Spleen (tissue), 11 donors: ENCODE measurements around the gene GNAO1. TPM values are rescaled to one million over a fixed set of nuclear protein-coding genes. Genes with fewer than 3 reads are reported as not detected.

Experiments used
- DNase-seq: peaks from one replicate; pipeline ENCODE4 v3.0.0-alpha.2; 2020
- H3K27ac ChIP-seq, 8 donors: fragments of 200-600 bp; sonication (generic) in 7 of 8; 1 replicate in 4 of 8; 2 replicates in 4 of 8; pipeline versions ENCODE4 v1.5.0 to v1.8.0; 2016 to 2021; ENCODE audit warnings: inconsistent platforms in 4 of 8, mild to moderate bottlenecking in 4 of 8, moderate library complexity in 1 of 8
- H3K27me3 ChIP-seq, 7 donors: fragments of 200-600 bp; sonication (generic) in 6 of 7; replicated peaks in 1 of 7; 1 replicate in 4 of 7; 2 replicates in 3 of 7; pipeline versions ENCODE4 v1.5.0 to v1.8.0; 2016 to 2021; ENCODE audit warnings: inconsistent platforms in 3 of 7, mild to moderate bottlenecking in 1 of 7
- H3K36me3 ChIP-seq, 6 donors: fragments of 200-600 bp; sonication (generic) in 5 of 6; 1 replicate in 4 of 6; 2 replicates in 2 of 6; pipeline versions ENCODE4 v1.5.0 to v1.8.0; 2016 to 2021; ENCODE audit warnings: inconsistent platforms in 2 of 6
- H3K4me1 ChIP-seq, 6 donors: fragments of 200-600 bp; sonication (generic) in 5 of 6; 1 replicate in 3 of 6; 2 replicates in 3 of 6; pipeline versions ENCODE4 v1.5.0 to v1.8.0; 2016 to 2021; ENCODE audit warnings: inconsistent platforms in 3 of 6
- H3K4me3 ChIP-seq, 8 donors: fragments of 200-600 bp; sonication (generic) in 7 of 8; 1 replicate in 4 of 8; 2 replicates in 4 of 8; pipeline versions ENCODE4 v1.5.0 to v1.8.0; 2016 to 2021; ENCODE audit warnings: inconsistent platforms in 4 of 8, mild to moderate bottlenecking in 4 of 8, moderate library complexity in 2 of 8
- H3K9me3 ChIP-seq, 8 donors: fragments of 200-600 bp; sonication (generic) in 7 of 8; 1 replicate in 4 of 8; 2 replicates in 4 of 8; pipeline versions ENCODE4 v1.5.0 to v1.8.0; 2016 to 2021; ENCODE audit warnings: inconsistent platforms in 4 of 8
- POLR2A ChIP-seq, 3 donors: fragments of 450-650 bp; IDR thresholded peaks; one replicate each; pipeline ENCODE4 v1.5.1; 2017; ENCODE audit warnings: antibody characterized with exemption in 3 of 3, mild to moderate bottlenecking in 1 of 3
- POLR2AphosphoS5 ChIP-seq, 3 donors: sonication (generic); formaldehyde crosslinking; IDR thresholded peaks; one replicate each; pipeline ENCODE4 v1.5.1; 2017; ENCODE audit warnings: antibody characterized with exemption in 3 of 3
- WGBS, 5 donors: extraction: QIAGEN DNeasy Blood & Tissue Kit in 3 of 5; methylation state at CpG; one replicate each; pipeline versions ENCODE4 v1.1.5 to v1.1.7; 2013 to 2018; 5-methylcytosine and 5-hydroxymethylcytosine counted together
- intact Hi-C: fragments of 100-400 bp; cut with DNase I; formaldehyde crosslinking; loops from one replicate; pipeline ENCODE4 v1.15.0; 2023; ENCODE audit warnings: low total_unique reads
- polyA plus RNA-seq, 3 donors: library from polyadenylated mRNA; stranded (reverse); fragments of 200-250 nt; gene quantifications; one replicate each; pipeline ENCODE4 v1.2.1, GENCODE V29; 2013
- total RNA-seq, 7 donors: library from RNA; depleted of rRNA in 3 of 7; stranded (reverse); fragments of >200 nt in 3 of 7; fragmentation: NEBNext Ultra II Directional in 4 of 7; extraction: Animal tissue kit (Norgen Biotek cat#: 25700) in 4 of 7; gene quantifications; one replicate each; pipeline versions ENCODE4 v1.1.0 to v1.2.1, GENCODE V29; 2016 to 2021
- TF ChIP-seq, protein P1 (sequence below), 11 experiments: fragments of 200-600 bp in 7 of 11; fragments of 450-650 bp in 4 of 11; sonication (generic) in 4 of 11; IDR thresholded peaks in 8 of 11; conservative IDR thresholded peaks in 3 of 11; 1 replicate in 7 of 11; 2 replicates in 4 of 11; pipeline versions ENCODE4 v1.4.0 to v1.8.0; 2016 to 2021; ENCODE audit warnings: antibody characterized with exemption in 11 of 11, inconsistent platforms in 4 of 11, mild to moderate bottlenecking in 1 of 11
- donor health status: healthy with polysubstance abuse.
- donor health status: DM: no; HTN: no; CAD: no; lungs with moderate emphysema.
- donor health status: DM: no; HTN: no; CAD: no.
- donor health status: Bipolar disorder and iron deficiency.
- donor health status: healthy.
- donor health status: DM: no; HTN: no; CAD: no.
- donor health status: DM: yes; HTN: yes; CAD: no.

The GNAO1 gene
- total and polyA plus RNA-seq, 10 donors: 0.32 to 7.9 (median 4.7) TPM

DNA sequence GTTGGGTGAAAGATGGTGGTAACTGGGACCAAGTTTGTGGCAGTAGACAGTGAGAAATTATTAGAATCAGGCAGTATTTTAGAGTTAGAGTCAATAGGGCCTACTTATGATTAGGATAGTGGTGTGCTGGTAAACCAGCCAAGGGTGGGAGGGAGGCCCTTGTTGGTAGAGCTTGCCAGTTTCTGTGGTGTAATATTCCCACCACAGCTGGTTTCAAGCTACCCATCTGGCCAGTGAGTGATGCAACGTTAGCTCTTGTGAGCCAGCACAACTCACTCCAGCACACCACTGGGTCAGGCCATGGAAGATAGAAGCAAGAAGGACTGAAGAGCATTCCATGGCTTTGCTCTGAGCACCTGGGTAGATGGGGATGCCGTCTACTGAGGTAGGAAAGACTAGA lies 34.9 kb downstream of the GNAO1 start:
- 61 to 86% (median 71%) methylated on average over 2 of the region's 2 CpGs for WGBS, 5 donors
- TF ChIP-seq POLR2AphosphoS5 (IDR thresholded peaks at IDR 0.05) (no peak), POLR2A (IDR thresholded peaks at IDR 0.05) (no peak)
- TF ChIP-seq, protein P1, sequence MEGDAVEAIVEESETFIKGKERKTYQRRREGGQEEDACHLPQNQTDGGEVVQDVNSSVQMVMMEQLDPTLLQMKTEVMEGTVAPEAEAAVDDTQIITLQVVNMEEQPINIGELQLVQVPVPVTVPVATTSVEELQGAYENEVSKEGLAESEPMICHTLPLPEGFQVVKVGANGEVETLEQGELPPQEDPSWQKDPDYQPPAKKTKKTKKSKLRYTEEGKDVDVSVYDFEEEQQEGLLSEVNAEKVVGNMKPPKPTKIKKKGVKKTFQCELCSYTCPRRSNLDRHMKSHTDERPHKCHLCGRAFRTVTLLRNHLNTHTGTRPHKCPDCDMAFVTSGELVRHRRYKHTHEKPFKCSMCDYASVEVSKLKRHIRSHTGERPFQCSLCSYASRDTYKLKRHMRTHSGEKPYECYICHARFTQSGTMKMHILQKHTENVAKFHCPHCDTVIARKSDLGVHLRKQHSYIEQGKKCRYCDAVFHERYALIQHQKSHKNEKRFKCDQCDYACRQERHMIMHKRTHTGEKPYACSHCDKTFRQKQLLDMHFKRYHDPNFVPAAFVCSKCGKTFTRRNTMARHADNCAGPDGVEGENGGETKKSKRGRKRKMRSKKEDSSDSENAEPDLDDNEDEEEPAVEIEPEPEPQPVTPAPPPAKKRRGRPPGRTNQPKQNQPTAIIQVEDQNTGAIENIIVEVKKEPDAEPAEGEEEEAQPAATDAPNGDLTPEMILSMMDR (IDR thresholded peaks at IDR 0.05 in 8 of 11, conservative IDR thresholded peaks at IDR 0.05 in 3 of 11): no peak
- H3K27me3 ChIP-seq: peaks cover 0 to 10% (median 0%) of the 10 kb centered on the region in 7 donors
- DNase-seq: no peak
- no peaks in the 10 kb centered on the region for H3K9me3 ChIP-seq
- H3K27ac ChIP-seq: no peak overlapping the region
- H3K4me3 ChIP-seq: no peak overlapping the region
- H3K4me1 ChIP-seq: peaks cover 0 to 13% (median 0%) of the 10 kb centered on the region in 6 donors
- H3K36me3 ChIP-seq: no peaks in the 10 kb centered on the region
- intact Hi-C loops: no loop called here

DNA sequence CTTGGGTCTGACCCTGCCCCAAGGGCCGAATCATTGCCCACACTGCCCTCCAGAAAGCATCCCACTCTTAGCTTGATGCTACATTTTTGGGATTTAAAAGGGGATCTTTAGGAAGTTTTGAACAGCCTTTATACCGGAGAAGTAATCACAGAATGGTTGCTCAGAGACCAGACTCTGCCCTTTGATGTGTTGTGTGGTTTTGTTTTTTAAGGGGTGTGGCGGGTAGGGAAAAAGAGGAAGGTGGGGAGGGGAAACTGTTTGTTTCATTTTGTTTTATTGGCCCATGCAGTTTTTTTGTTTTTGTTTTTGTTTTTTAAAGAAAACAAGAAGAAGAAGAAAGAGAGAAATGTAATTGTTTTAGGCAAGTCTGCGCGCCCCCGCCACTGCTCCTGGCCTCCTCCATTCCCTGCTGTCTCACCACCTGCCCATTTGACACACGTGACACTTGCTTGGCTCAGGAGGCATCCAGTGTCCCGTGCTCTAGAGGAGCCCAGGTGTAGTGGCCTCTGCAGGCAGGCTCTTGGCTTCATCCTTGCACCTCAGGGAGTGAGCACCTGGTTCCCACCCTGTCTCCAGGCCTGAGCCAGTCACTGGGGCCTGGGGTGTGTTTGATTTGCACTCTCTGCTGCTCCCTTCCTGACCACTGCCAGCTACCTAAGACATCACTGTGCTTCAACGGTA lies 35.7 kb downstream of the GNAO1 start:
- DNase-seq: no peak
- no peaks in the 10 kb centered on the region for H3K36me3 ChIP-seq
- H3K4me1 ChIP-seq: peaks cover 0 to 13% (median 0%) of the 10 kb centered on the region in 6 donors
- 60 to 75% (median 68%) methylated on average over 9 of the region's 9 CpGs for WGBS, 5 donors
- intact Hi-C loops: no loop called here
- no peaks in the 10 kb centered on the region for H3K9me3 ChIP-seq
- no peak for TF ChIP-seq POLR2AphosphoS5 (IDR thresholded peaks at IDR 0.05)
- TF ChIP-seq, protein P1 (IDR thresholded peaks at IDR 0.05 in 8 of 11, conservative IDR thresholded peaks at IDR 0.05 in 3 of 11): no peak
- no peak for TF ChIP-seq POLR2A (IDR thresholded peaks at IDR 0.05)
- peak overlapping the region in 1 of 8 donors; percentile 19 for H3K27ac ChIP-seq
- H3K27me3 ChIP-seq: peaks cover 0 to 10% (median 0%) of the 10 kb centered on the region in 7 donors
- H3K4me3 ChIP-seq: no peak overlapping the region

DNA sequence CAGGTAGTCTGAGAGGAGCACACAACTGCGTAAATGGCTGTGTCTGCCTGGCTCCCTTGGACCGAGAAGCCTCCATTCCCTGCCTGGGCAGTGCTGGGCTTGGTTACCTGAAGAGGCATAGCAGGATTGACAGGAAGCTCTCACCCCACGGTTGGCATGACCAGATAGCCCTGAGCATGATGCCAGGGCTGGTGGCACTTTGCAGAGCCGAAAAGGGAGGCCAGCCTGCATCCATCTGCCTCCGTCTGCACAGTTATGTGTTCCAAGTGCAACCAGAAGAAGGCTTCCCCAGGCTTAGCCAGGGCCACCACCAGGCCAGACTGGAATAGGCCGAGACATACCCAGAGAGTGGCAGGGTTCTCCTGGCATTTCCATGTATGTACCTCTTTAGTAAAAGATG lies 36.6 kb downstream of the GNAO1 start:
- DNase-seq: no peak
- no peak overlapping the region for H3K27ac ChIP-seq
- TF ChIP-seq, protein P1 (IDR thresholded peaks at IDR 0.05 in 8 of 11, conservative IDR thresholded peaks at IDR 0.05 in 3 of 11): no peak
- no peak for TF ChIP-seq POLR2A (IDR thresholded peaks at IDR 0.05)
- TF ChIP-seq POLR2AphosphoS5 (IDR thresholded peaks at IDR 0.05): no peak
- no peak overlapping the region for H3K4me3 ChIP-seq
- H3K27me3 ChIP-seq: peaks cover 0 to 1% (median 0%) of the 10 kb centered on the region in 7 donors
- WGBS, 5 donors: 82 to 97% (median 91%) methylated on average over 5 to 6 of the region's 6 CpGs
- intact Hi-C loops: no loop called here
- no peaks in the 10 kb centered on the region for H3K9me3 ChIP-seq
- H3K4me1 ChIP-seq: peaks cover 0 to 13% (median 0%) of the 10 kb centered on the region in 6 donors
- H3K36me3 ChIP-seq: no peaks in the 10 kb centered on the region

DNA sequence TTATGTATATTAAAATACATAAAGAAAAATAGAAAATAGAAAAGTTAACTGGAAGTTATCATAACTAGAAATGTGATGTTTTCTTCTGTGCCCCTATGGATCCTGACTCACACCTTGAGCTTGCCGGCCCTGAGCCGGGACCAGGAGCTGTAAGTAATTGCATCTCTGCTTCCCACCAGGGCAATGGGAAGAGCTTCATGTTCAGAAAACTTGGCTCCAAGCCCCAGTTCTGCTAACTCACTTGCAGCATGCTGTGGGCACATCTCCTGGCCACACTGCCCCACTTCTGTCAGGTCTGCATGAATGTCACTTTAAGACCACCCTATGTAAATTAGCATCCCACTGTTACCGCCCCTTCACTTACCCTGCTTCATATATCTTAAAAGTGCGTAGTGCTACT lies 37.2 kb downstream of the GNAO1 start:
- no peaks in the 10 kb centered on the region for H3K27me3 ChIP-seq
- H3K27ac ChIP-seq: no peak overlapping the region
- no peaks in the 10 kb centered on the region for H3K36me3 ChIP-seq
- H3K9me3 ChIP-seq: no peaks in the 10 kb centered on the region
- DNase-seq: no peak
- peaks cover 0 to 13% (median 0%) of the 10 kb centered on the region in 6 donors for H3K4me1 ChIP-seq
- intact Hi-C loops: no loop called here
- TF ChIP-seq, protein P1 (IDR thresholded peaks at IDR 0.05 in 8 of 11, conservative IDR thresholded peaks at IDR 0.05 in 3 of 11): no peak
- WGBS, 5 donors: 85 to 95% (median 92%) methylated on average over 4 of the region's 4 CpGs
- no peak overlapping the region for H3K4me3 ChIP-seq
